ENCODE data around the gene KSR1.
"Not testable (repeated sequence)": the region's sequence is repeated elsewhere in the genome, so short reads cannot be mapped to it uniquely, and the experiment has no call there.

GRCh38 chr17:27421626-27422025, 34.6 kb upstream of the KSR1 start:
- not testable (repeated sequence) for TF ChIP-seq CTCF, POLR2A (IDR thresholded peaks at IDR 0.05)

All from testis (tissue), 2 donors.